ENCODE results near the gene QDPR.

Gene QDPR

DNA sequence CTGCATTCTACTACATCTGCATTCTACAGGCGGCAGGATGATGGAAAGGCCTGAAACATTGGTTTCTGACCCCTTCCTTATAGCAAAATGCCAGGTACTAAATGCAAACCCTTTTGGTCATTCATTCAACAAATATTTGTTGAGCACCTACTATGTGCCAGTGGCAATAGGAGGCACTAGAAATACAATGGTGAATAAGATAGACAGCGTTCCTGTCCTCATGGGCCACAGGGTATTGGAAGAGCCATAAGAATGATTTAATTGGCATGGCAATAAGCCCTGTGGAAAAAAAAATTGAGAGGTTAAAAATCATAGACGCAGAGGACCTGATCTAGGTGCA, 47.8 kb upstream of the QDPR start:
- Histone ChIP-seq H3K4me3 (ENCODE audit: low read depth, low read length, poor library complexity, severe bottlenecking) (no peak overlapping the region), H3K79me2 (ENCODE audit: insufficient read depth, low read length) (no peaks in the 10 kb centered on the region), H3K36me3 (ENCODE audit: insufficient read depth, low read length) (no peaks in the 10 kb centered on the region), H3K4me2 (ENCODE audit: low read length) (no peak overlapping the region), H3K9ac (ENCODE audit: low read length) (no peak overlapping the region), H4K20me1 (ENCODE audit: insufficient read depth, low read length) (no peaks in the 10 kb centered on the region), H3K27ac (ENCODE audit: low read depth, low read length, poor library complexity, severe bottlenecking) (no peak overlapping the region), H3K4me1 (ENCODE audit: insufficient read depth, low read length, severe bottlenecking) (no peaks in the 10 kb centered on the region), H3K9me3 (ENCODE audit: low read length) (no peaks in the 10 kb centered on the region), H3K27me3 (ENCODE audit: insufficient read depth, low read length) (no peaks in the 10 kb centered on the region), H3F3A (ENCODE audit: insufficient read depth, low read length) (no peaks in the 10 kb centered on the region), H2AFZ (ENCODE audit: low read length) (no peak overlapping the region), H3K9me2 (ENCODE audit: low read depth, low read length) (no peaks in the 10 kb centered on the region)
- no peak for TF ChIP-seq EZH2 (IDR thresholded peaks at IDR 0.05; ENCODE audit: borderline replicate concordance, low read length)
- TF ChIP-seq, protein P1, sequence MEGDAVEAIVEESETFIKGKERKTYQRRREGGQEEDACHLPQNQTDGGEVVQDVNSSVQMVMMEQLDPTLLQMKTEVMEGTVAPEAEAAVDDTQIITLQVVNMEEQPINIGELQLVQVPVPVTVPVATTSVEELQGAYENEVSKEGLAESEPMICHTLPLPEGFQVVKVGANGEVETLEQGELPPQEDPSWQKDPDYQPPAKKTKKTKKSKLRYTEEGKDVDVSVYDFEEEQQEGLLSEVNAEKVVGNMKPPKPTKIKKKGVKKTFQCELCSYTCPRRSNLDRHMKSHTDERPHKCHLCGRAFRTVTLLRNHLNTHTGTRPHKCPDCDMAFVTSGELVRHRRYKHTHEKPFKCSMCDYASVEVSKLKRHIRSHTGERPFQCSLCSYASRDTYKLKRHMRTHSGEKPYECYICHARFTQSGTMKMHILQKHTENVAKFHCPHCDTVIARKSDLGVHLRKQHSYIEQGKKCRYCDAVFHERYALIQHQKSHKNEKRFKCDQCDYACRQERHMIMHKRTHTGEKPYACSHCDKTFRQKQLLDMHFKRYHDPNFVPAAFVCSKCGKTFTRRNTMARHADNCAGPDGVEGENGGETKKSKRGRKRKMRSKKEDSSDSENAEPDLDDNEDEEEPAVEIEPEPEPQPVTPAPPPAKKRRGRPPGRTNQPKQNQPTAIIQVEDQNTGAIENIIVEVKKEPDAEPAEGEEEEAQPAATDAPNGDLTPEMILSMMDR (IDR thresholded peaks at IDR 0.05; ENCODE audit: low read length): no peak

DNA sequence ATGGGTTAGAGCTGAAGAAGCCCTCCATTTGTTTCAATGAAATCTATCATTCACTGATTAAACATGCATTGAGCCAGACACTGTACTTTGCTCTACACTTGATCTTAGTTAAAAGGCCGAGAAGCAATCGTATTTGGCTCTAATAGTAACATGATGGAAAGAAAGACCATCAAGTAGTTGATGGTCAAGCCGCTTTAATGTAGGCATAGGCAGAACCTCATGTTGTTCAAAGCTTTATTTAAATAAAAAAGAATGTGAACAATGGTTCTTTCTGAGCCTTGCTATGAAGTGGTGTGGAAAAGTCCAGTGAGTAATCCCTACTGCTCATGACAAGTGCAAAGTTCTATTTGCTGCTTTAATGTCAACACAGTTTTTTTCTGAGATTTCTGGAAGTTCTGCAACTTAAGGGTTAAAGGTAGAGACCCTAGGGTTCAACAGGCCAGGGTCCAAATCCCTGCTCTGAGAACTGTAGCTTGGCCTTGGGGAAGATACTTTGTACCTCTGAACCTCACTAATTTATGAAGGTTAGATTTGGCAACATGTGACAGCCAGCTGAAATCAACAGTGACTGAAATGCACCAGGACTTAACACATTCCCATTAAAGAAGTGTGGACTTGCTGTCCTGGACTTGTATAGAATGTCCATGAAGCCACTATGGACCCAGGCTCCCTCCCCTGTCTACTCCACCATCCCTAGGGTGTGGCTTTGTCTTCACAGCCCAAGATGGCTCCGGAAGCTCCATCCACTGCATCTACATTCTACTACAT, 47.2 kb upstream of the QDPR start:
- H3K79me2 ChIP-seq (ENCODE audit: insufficient read depth, low read length): no peaks in the 10 kb centered on the region
- no peak overlapping the region for H3K4me2 ChIP-seq (ENCODE audit: low read length)
- no peaks in the 10 kb centered on the region for H3K9me3 ChIP-seq (ENCODE audit: low read length)
- TF ChIP-seq, protein P1 (IDR thresholded peaks at IDR 0.05; ENCODE audit: low read length): no peak
- no peak for TF ChIP-seq EZH2 (IDR thresholded peaks at IDR 0.05; ENCODE audit: borderline replicate concordance, low read length)
- H3K27me3 ChIP-seq (ENCODE audit: insufficient read depth, low read length): no peaks in the 10 kb centered on the region
- H3K9me2 ChIP-seq (ENCODE audit: low read depth, low read length): no peaks in the 10 kb centered on the region
- no peaks in the 10 kb centered on the region for H4K20me1 ChIP-seq (ENCODE audit: insufficient read depth, low read length)
- H3K27ac ChIP-seq (ENCODE audit: low read depth, low read length, poor library complexity, severe bottlenecking): no peak overlapping the region
- H3K4me3 ChIP-seq (ENCODE audit: low read depth, low read length, poor library complexity, severe bottlenecking): no peak overlapping the region
- no peak overlapping the region for H2AFZ ChIP-seq (ENCODE audit: low read length)
- H3F3A ChIP-seq (ENCODE audit: insufficient read depth, low read length): no peaks in the 10 kb centered on the region
- H3K4me1 ChIP-seq (ENCODE audit: insufficient read depth, low read length, severe bottlenecking): no peaks in the 10 kb centered on the region
- no peaks in the 10 kb centered on the region for H3K36me3 ChIP-seq (ENCODE audit: insufficient read depth, low read length)
- H3K9ac ChIP-seq (ENCODE audit: low read length): no peak overlapping the region

GRCh38 chr4:17557880-17558279, 46.0 kb upstream of the QDPR start:
- TF ChIP-seq EZH2 (IDR thresholded peaks at IDR 0.05; ENCODE audit: borderline replicate concordance, low read length): no peak
- TF ChIP-seq, protein P1 (IDR thresholded peaks at IDR 0.05; ENCODE audit: low read length): no peak
- no peak overlapping the region for H3K4me2 ChIP-seq (ENCODE audit: low read length)

More at GRCh38 chr4:17557880-17558279, 46.0 kb upstream of the QDPR start:
- H3K27me3 ChIP-seq (ENCODE audit: insufficient read depth, low read length): no peaks in the 10 kb centered on the region
- H3K79me2 ChIP-seq (ENCODE audit: insufficient read depth, low read length): no peaks in the 10 kb centered on the region
- H3F3A ChIP-seq (ENCODE audit: insufficient read depth, low read length): no peaks in the 10 kb centered on the region
- no peak overlapping the region for H3K4me3 ChIP-seq (ENCODE audit: low read depth, low read length, poor library complexity, severe bottlenecking)
- no peaks in the 10 kb centered on the region for H3K9me3 ChIP-seq (ENCODE audit: low read length)
- H3K27ac ChIP-seq (ENCODE audit: low read depth, low read length, poor library complexity, severe bottlenecking): no peak overlapping the region
- H4K20me1 ChIP-seq (ENCODE audit: insufficient read depth, low read length): no peaks in the 10 kb centered on the region
- no peak overlapping the region for H3K9ac ChIP-seq (ENCODE audit: low read length)
- no peaks in the 10 kb centered on the region for H3K36me3 ChIP-seq (ENCODE audit: insufficient read depth, low read length)
- H3K4me1 ChIP-seq (ENCODE audit: insufficient read depth, low read length, severe bottlenecking): no peaks in the 10 kb centered on the region
- H2AFZ ChIP-seq (ENCODE audit: low read length): no peak overlapping the region
- H3K9me2 ChIP-seq (ENCODE audit: low read depth, low read length): no peaks in the 10 kb centered on the region

Data from OCI-LY1 (cell line).